ENCODE data around the gene ITPR1.
"Not testable (repeated sequence)": the region's sequence is repeated elsewhere in the genome, so short reads cannot be mapped to it uniquely, and the experiment has no call there.

Gene ITPR1

GRCh38 chr3:4754180-4755086 is 261.3 kb downstream of the ITPR1 start:
- no peak overlapping the region for H3K4me3 Mint-ChIP-seq
- H3K9me3 Mint-ChIP-seq (ENCODE audit: low read depth): no peaks in the 10 kb centered on the region
- no peak overlapping the region for H3K27ac Mint-ChIP-seq
- H3K4me1 Mint-ChIP-seq (ENCODE audit: low read depth): peaks cover 32% of the 10 kb centered on the region
- H3K27me3 Mint-ChIP-seq: no peaks in the 10 kb centered on the region
- H3K36me3 Mint-ChIP-seq: peaks cover 21% of the 10 kb centered on the region

- Mint-ChIP-seq H3K4me1 (ENCODE audit: low read depth) (peaks cover 24% of the 10 kb centered on the region), H3K27ac (no peak overlapping the region), H3K9me3 (ENCODE audit: low read depth) (no peaks in the 10 kb centered on the region), H3K27me3 (no peaks in the 10 kb centered on the region), H3K36me3 (peaks cover 26% of the 10 kb centered on the region), H3K4me3 (no peak overlapping the region)
Observed at GRCh38 chr3:4755566-4755965, 262.4 kb downstream of the ITPR1 start.

GRCh38 chr3:4756057-4756775 is 263.1 kb downstream of the ITPR1 start:
- Mint-ChIP-seq H3K4me1 (ENCODE audit: low read depth) (peaks cover 21% of the 10 kb centered on the region), H3K27ac (no peak overlapping the region), H3K4me3 (no peak overlapping the region), H3K36me3 (peaks cover 28% of the 10 kb centered on the region), H3K27me3 (no peaks in the 10 kb centered on the region), H3K9me3 (ENCODE audit: low read depth) (no peaks in the 10 kb centered on the region)

DNA sequence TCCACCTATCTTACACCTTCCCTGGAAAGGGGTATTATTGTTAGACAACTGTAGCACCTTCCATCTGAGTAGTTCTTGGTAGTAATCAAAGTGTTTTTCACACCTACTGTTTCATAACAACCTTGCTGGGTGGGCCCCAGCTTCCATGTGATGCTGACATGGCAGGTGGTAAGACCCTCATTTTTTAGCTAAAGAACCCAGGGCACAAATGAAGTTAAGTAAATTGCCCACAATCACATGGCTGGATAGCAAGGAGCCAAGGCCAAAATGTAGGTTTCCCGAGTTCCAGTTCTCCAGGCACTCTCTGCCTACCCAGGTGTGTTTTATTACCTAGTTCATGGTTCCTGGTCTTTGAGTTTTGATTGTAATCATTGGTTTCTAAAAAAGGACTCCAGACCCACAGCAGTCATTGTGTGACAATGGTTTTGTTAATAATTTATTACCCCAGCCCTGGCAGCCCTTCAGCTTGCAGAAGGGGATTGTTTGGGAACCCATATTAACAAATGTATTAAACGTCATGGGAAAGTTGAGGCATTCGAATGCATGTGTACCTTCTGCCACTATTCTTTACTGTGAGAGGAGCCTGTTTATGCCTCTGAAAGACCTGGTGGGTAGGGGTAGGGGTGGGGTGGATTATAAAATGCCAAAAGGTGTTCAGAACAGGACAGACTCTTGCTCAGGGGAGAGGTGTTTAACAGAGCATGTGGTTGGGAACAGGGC is 263.9 kb downstream of the ITPR1 start:
- Mint-ChIP-seq H3K4me1 (ENCODE audit: low read depth) (peaks cover 16% of the 10 kb centered on the region), H3K4me3 (no peak overlapping the region), H3K36me3 (peaks cover 34% of the 10 kb centered on the region), H3K9me3 (ENCODE audit: low read depth) (no peaks in the 10 kb centered on the region), H3K27me3 (no peaks in the 10 kb centered on the region), H3K27ac (no peak overlapping the region)

- Mint-ChIP-seq H3K27me3 (no peaks in the 10 kb centered on the region), H3K4me3 (no peak overlapping the region), H3K27ac (no peak overlapping the region), H3K4me1 (ENCODE audit: low read depth) (peaks cover 16% of the 10 kb centered on the region), H3K9me3 (ENCODE audit: low read depth) (peaks cover 2% of the 10 kb centered on the region), H3K36me3 (peaks cover 39% of the 10 kb centered on the region)
Observed at GRCh38 chr3:4757575-4758248, 264.6 kb downstream of the ITPR1 start.

DNA sequence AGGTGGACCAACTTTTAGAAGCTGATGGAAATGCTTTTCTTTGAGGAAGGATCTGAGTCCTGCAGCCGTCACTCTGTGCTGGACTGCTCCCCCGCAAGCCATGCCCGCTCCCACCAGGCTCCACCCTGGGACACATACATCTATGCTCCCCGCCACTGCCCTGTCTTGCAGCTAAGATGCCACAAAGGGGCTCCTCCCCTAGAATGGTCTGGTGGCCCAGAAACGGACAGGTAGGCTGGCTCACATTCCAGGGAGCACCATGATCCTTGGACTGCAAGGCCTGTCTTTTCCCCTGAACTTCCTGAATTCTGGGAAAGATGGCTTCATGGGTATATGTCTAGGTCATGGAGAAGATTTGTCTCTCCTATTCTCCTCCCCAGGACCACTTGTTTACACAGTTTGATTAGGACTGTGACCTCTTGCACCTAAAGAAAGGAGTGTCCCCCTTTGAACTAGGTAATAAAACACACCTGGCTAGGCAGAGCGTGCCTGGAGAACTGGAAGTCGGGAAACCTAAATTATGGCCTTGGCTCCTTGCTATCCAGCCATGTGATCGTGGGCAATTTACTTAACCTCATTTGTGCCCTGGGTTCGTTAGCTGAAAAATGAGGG is 265.2 kb downstream of the ITPR1 start:
- Mint-ChIP-seq H3K27me3 (no peaks in the 10 kb centered on the region), H3K4me1 (ENCODE audit: low read depth) (peaks cover 16% of the 10 kb centered on the region), H3K4me3 (no peak overlapping the region)

DNA sequence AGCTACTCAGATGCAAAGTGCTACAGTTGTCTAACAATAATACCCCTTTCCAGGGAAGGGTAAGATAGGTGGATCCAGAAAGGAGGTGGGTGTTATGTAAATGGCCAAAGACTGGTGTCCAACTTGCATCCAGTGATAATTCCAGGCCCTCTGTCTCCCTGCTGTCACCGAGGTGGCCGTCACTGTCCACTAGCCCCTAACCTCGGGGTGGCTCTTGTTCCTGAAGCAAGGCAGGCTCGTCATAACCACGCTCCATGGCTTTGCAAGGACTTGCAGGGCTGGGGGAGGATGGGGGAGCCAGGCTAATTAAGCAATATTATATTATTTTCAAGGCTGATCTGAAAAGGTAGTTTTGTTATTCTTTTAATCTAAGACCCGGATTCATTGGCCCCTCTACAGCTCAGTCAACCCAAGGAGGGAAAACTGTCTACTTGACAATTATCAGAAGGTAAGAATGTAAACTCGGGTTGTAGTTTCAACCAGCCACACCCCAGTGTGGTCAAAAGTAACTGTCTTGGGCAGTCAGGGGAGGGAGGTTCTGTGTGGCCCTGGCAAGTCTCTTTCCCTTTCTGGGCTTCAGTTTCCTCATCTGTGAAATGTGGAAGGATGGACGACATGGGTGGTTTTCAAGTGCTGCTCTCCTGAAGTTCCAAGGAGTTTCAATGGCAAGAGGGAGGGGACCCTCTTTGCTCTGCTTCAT is 266.0 kb downstream of the ITPR1 start:
- Mint-ChIP-seq H3K4me3 (no peak overlapping the region), H3K27me3 (no peaks in the 10 kb centered on the region), H3K36me3 (peaks cover 42% of the 10 kb centered on the region), H3K4me1 (ENCODE audit: low read depth) (peaks cover 16% of the 10 kb centered on the region), H3K9me3 (ENCODE audit: low read depth) (peaks cover 3% of the 10 kb centered on the region), H3K27ac (no peak overlapping the region)

More for the DNA sequence above, 265.2 kb downstream of the ITPR1 start:
- peaks cover 41% of the 10 kb centered on the region for H3K36me3 Mint-ChIP-seq
- H3K9me3 Mint-ChIP-seq (ENCODE audit: low read depth): peaks cover 3% of the 10 kb centered on the region
- H3K27ac Mint-ChIP-seq: no peak overlapping the region

GRCh38 chr3:4759689-4760312 is 266.7 kb downstream of the ITPR1 start:
- H3K27ac Mint-ChIP-seq: no peak overlapping the region
- H3K27me3 Mint-ChIP-seq: no peaks in the 10 kb centered on the region
- H3K36me3 Mint-ChIP-seq: peaks cover 36% of the 10 kb centered on the region
- no peak overlapping the region for H3K4me3 Mint-ChIP-seq
- H3K4me1 Mint-ChIP-seq (ENCODE audit: low read depth): peaks cover 16% of the 10 kb centered on the region
- H3K9me3 Mint-ChIP-seq (ENCODE audit: low read depth): peaks cover 3% of the 10 kb centered on the region

GRCh38 chr3:4761759-4762158 is 268.6 kb downstream of the ITPR1 start:
- peaks cover 47% of the 10 kb centered on the region for H3K36me3 Mint-ChIP-seq
- H3K27ac Mint-ChIP-seq: no peak overlapping the region
- H3K4me1 Mint-ChIP-seq (ENCODE audit: low read depth): peaks cover 4% of the 10 kb centered on the region
- H3K9me3 Mint-ChIP-seq (ENCODE audit: low read depth): peaks cover 3% of the 10 kb centered on the region
- H3K27me3 Mint-ChIP-seq: no peaks in the 10 kb centered on the region
- no peak overlapping the region for H3K4me3 Mint-ChIP-seq

DNA sequence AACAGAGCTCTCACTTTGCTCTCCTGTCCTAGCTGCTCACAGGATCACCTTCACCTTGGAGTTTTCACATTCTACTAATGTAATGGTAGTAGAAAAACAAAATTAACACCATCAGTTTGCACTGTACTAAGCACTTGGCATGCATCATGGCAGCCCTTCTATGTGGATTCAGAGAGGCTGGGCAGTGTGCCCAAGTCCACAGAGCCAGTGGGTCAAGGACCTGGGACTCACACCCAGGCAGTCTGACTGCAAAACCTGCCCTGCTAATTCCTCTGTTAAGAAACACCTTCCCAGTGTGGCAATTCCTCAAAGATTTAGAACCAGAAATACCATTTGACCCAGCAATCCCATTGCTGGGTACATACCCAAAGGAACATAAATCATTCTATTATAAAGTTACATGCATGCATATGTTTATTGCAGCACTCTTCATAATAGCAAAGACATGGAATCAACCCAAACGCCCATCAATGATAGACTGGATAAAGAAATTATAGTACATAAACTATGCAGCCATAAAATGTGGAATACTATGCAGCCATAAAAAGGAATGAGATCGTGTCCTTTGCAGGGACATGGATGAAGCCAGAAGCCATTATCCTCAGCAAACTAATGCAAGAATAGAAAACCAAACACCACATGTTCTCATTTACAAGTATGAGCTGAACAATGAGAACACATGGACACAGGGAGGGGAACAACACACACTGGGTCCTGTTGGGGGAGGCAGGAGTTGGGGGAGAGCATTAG is 269.5 kb downstream of the ITPR1 start:
- not testable (repeated sequence) for H3K4me1 Mint-ChIP-seq (ENCODE audit: low read depth); H3K4me3 Mint-ChIP-seq; H3K27me3 Mint-ChIP-seq; H3K27ac Mint-ChIP-seq; H3K9me3 Mint-ChIP-seq (ENCODE audit: low read depth)
- peaks cover 50% of the 10 kb centered on the region for H3K36me3 Mint-ChIP-seq

- Mint-ChIP-seq H3K36me3 (peaks cover 53% of the 10 kb centered on the region), H3K27me3 (no peaks in the 10 kb centered on the region), H3K9me3 (ENCODE audit: low read depth) (peaks cover 3% of the 10 kb centered on the region), H3K4me1 (ENCODE audit: low read depth) (peaks cover 9% of the 10 kb centered on the region), H3K27ac (no peak overlapping the region), H3K4me3 (no peak overlapping the region)
Observed at GRCh38 chr3:4763604-4764247, 270.6 kb downstream of the ITPR1 start.

- H3K27ac Mint-ChIP-seq: no peak overlapping the region
- peaks cover 3% of the 10 kb centered on the region for H3K9me3 Mint-ChIP-seq (ENCODE audit: low read depth)
- H3K4me1 Mint-ChIP-seq (ENCODE audit: low read depth): peaks cover 5% of the 10 kb centered on the region
- H3K36me3 Mint-ChIP-seq: peaks cover 51% of the 10 kb centered on the region
- H3K4me3 Mint-ChIP-seq: no peak overlapping the region
- H3K27me3 Mint-ChIP-seq: no peaks in the 10 kb centered on the region
Observed at GRCh38 chr3:4765212-4765611, 272.1 kb downstream of the ITPR1 start.
